ENCODE results near the gene BIN2.
A peak's percentile ranks its signal among the peaks of the same experiment; 100 is the strongest.
"Not testable (repeated sequence)": the region's sequence is repeated elsewhere in the genome, so short reads cannot be mapped to it uniquely, and the experiment has no call there.

Gene BIN2

DNA sequence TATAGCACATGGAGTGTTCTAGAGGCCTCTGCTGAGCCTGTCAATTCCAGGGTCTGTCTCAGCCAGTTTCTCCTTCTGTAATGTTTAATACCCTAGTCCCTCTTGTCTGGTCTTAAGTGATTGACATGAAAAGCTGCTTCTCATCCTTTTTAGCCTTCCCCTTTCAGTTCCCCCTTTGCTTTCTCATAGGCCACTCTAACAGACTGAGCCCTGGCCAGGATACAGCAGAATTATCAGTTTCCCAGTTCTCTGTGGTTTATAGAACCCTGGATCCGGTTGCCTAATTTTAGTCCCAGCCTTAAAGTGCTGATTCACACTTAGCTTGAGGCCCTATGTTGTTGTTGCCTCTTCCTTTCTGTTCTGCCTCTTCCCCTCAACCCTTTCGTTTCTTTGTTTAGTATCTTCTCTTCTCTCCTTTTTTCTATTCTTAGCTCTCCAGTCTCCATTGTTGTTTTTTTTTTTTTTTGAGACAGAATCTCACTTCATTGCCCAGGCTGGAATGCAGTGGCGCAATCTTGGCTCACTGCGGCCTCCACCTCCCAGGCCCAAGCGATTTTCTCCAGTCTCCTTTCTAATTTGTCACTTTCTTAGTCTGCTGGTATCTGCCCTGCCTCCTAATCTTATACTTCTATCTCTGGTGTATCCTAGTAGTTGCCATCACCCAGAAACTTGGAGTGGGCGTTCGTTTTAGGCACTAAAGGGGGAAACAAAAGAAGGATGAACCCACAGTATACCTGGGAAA is 2.9 kb upstream of the BIN2 start:
- Histone ChIP-seq H3K9ac (ENCODE audit: insufficient read length) (peak overlapping the region; percentile 56), H3K4me3 (no peak overlapping the region), H3K36me3 (ENCODE audit: insufficient read depth, low read length) (no peaks in the 10 kb centered on the region), H3K9me3 (ENCODE audit: low read depth, low read length) (no peaks in the 10 kb centered on the region), H3K27ac (peak overlapping the region; percentile 93)
- TF ChIP-seq POLR2AphosphoS5 (IDR thresholded peaks at IDR 0.05; ENCODE audit: borderline replicate concordance, low read depth, low read length), result peak; percentile 33; the same call in 1 of the 2 replicates
- TF ChIP-seq EZH2 (IDR thresholded peaks at IDR 0.05), result no peak
- TF ChIP-seq FOXP2 (optimal IDR thresholded peaks at IDR 0.05; ENCODE audit: control extremely low read depth, extremely low read length, insufficient read depth), result peak; percentile 59
- peak; percentile 48 for DNase-seq (ENCODE audit: low read depth, low spot score)

DNA sequence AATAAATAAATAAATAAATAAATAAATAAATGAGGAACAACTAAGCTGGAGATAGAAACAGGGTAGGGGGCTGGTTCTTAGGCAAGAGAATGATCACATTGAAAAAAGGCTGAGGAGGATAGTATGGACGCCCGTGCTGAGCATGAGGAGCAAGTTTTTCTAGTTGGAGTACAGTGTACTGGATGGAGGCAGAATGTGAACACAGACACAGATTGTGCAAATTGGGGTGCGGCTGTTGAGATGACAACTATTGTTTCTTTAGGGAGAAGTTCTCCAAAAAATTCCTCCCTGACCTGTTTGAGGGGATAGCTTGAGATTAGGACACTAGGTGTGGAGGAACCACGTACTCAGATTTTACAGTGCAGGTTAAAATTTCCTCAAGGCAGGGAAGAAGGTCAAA is 979 bp upstream of the BIN2 start:
- H3K36me3 ChIP-seq (ENCODE audit: insufficient read depth, low read length), result no peaks in the 10 kb centered on the region
- no peaks in the 10 kb centered on the region for H3K9me3 ChIP-seq (ENCODE audit: low read depth, low read length)
- no peak for DNase-seq (ENCODE audit: low read depth, low spot score)
- no peak for TF ChIP-seq EZH2 (IDR thresholded peaks at IDR 0.05)
- TF ChIP-seq POLR2AphosphoS5 (IDR thresholded peaks at IDR 0.05; ENCODE audit: borderline replicate concordance, low read depth, low read length), result no peak
- no peak for TF ChIP-seq FOXP2 (optimal IDR thresholded peaks at IDR 0.05; ENCODE audit: control extremely low read depth, extremely low read length, insufficient read depth)
- H3K9ac ChIP-seq (ENCODE audit: insufficient read length), result no peak overlapping the region
- H3K4me3 ChIP-seq, result no peak overlapping the region
- H3K27ac ChIP-seq, result no peak overlapping the region

DNA sequence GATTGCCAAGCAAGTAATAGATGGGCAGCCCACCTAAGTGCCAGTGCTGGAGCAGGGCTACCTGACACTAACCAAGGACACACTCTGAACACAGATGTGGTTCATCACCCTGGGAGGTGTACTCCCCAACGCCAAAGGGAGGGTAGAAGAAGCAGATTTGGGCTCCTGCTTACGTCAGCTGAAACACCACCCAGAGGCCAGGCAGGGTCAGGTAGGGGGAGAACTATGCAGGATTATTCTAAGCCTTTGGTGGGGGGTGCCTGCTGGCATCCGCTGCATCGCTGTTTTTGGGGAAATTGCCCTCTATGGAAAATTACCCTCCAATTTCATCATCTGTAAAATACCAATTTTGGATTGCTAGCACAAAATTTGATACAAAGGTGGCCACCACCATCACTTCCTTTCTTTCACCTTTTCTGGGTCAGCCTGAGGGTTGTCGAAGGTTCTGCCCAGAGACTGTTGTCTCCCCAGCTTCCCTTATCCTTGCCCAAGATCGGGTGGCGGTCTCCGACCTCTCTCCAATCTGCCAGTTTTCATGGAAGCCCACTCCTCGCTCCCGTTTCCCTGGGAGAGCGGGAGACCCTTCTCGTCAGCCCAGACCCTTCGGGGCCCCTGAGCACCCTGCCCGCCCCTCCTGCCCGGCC is 535 bp downstream of the BIN2 start:
- H3K36me3 ChIP-seq (ENCODE audit: insufficient read depth, low read length), result no peaks in the 10 kb centered on the region
- H3K27ac ChIP-seq, result no peak overlapping the region
- no peak overlapping the region for H3K9ac ChIP-seq (ENCODE audit: insufficient read length)
- no peak for DNase-seq (ENCODE audit: low read depth, low spot score)
- no peaks in the 10 kb centered on the region for H3K9me3 ChIP-seq (ENCODE audit: low read depth, low read length)
- TF ChIP-seq EZH2 (IDR thresholded peaks at IDR 0.05) (no peak), POLR2AphosphoS5 (IDR thresholded peaks at IDR 0.05; ENCODE audit: borderline replicate concordance, low read depth, low read length) (no peak), FOXP2 (optimal IDR thresholded peaks at IDR 0.05; ENCODE audit: control extremely low read depth, extremely low read length, insufficient read depth) (no peak)
- H3K4me3 ChIP-seq, result no peak overlapping the region

DNA sequence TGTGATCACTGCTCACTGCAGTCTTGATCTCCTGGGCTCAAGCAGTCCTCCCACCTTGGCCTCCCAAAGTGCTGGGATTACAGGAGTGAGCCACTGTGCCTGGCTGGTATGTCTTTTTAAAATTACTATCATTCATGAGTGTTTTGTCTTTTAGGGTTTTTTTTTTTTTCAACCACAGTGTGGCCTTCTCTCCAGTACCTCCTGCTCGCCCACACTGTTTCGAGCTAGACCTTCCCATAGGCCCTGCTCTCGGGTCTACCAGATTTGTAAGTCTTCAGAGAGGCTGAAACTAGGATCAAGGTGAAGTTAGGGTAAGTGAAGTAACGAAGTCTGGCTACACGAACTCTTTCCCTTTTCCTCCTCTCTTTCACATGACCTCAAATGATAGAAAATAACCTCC is 1.5 kb downstream of the BIN2 start:
- Histone ChIP-seq H3K9ac (ENCODE audit: insufficient read length) (no peak overlapping the region), H3K4me3 (no peak overlapping the region), H3K27ac (peak overlapping the region; percentile 2; the same call in 1 of the 2 replicates), H3K9me3 (ENCODE audit: low read depth, low read length) (no peaks in the 10 kb centered on the region), H3K36me3 (ENCODE audit: insufficient read depth, low read length) (no peaks in the 10 kb centered on the region)
- no peak for DNase-seq (ENCODE audit: low read depth, low spot score)
- no peak for TF ChIP-seq EZH2 (IDR thresholded peaks at IDR 0.05)
- no peak for TF ChIP-seq FOXP2 (optimal IDR thresholded peaks at IDR 0.05; ENCODE audit: control extremely low read depth, extremely low read length, insufficient read depth)
- TF ChIP-seq POLR2AphosphoS5 (IDR thresholded peaks at IDR 0.05; ENCODE audit: borderline replicate concordance, low read depth, low read length), result no peak

DNA sequence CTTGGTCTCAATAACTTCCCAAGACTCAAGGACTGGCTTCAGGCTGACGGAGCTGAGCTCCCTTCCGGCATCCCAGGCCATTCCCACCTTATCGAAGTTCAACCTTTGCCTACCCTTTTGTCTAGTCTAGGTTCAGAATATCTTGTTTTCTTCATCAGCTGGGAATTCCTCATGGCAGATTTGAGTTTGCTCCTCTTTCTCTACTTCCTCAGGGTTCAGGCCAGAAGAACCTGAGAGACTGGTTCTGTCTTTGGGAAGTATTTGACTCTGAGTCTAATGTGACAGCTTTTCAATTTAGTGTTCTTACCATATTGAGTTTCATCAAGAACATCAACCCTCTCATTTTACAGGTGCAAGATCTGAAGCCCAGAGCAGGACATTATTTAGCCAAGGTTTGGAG is 2.1 kb downstream of the BIN2 start:
- no peak for TF ChIP-seq EZH2 (IDR thresholded peaks at IDR 0.05)
- no peak for TF ChIP-seq POLR2AphosphoS5 (IDR thresholded peaks at IDR 0.05; ENCODE audit: borderline replicate concordance, low read depth, low read length)
- Histone ChIP-seq H3K4me3 (no peak overlapping the region), H3K9me3 (ENCODE audit: low read depth, low read length) (no peaks in the 10 kb centered on the region), H3K9ac (ENCODE audit: insufficient read length) (no peak overlapping the region), H3K36me3 (ENCODE audit: insufficient read depth, low read length) (no peaks in the 10 kb centered on the region), H3K27ac (0 out of 2 replicates have a peak overlapping the region, but pooled peaks have one; percentile 1)
- DNase-seq (ENCODE audit: low read depth, low spot score), result no peak

DNA sequence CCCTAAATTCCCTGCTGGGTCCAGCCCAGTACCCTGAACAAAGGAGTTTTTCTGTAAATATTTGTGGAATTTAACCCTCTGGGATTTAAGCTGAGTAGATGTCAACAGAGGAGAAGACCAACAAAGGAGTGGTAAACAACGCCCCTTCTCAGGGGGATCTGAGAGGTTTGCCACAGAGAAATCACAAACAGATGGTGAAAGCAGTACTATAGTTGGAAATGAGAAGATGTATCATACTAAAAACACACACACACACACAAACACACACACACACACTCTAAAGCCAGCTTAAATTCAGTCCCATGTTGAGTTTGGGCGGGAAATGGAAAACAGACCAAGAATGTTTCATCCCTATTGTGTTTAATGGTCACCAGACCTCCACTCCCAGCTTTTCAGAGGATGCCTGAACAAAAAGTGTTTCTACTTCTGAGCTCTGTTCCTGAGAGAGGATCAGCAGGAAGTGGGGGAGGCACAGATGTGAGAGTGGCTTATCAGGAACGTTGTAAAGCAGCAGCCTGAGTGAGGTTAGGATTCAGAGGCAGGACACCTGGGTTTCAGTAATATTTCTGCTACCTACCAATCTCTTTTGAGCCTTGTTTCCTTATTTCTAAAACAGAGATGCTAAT is 3.2 kb downstream of the BIN2 start:
- Histone ChIP-seq H3K9me3 (ENCODE audit: low read depth, low read length) (no peaks in the 10 kb centered on the region), H3K4me3 (peak overlapping the region; percentile 33; the same call in 1 of the 2 replicates), H3K9ac (ENCODE audit: insufficient read length) (no peak overlapping the region), H3K36me3 (ENCODE audit: insufficient read depth, low read length) (no peaks in the 10 kb centered on the region), H3K27ac (peak overlapping the region; percentile 79)
- TF ChIP-seq EZH2 (IDR thresholded peaks at IDR 0.05) (no peak), FOXP2 (optimal IDR thresholded peaks at IDR 0.05; ENCODE audit: control extremely low read depth, extremely low read length, insufficient read depth) (peak; percentile 20)
- DNase-seq (ENCODE audit: low read depth, low spot score), result no peak

DNA sequence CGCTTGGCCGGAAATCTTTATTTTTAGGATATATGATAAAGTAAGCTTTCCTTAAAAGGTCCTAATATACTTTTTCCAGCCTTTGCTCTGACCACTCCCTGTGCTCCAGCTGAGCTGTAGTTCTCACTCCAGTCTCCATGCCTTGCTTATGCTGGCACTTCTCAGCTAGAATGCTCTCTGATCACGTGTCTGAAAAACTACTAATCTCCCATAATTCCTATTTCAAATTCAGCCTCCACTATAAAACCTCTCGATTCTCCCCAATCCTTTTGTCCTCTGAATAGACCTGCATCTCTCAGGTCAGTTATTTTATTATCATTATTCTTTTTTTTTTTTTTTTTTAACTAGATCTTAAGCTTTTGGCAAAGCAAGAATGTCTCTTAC is 3.7 kb downstream of the BIN2 start:
- TF ChIP-seq POLR2AphosphoS5 (IDR thresholded peaks at IDR 0.05; ENCODE audit: borderline replicate concordance, low read depth, low read length) (no peak), EZH2 (IDR thresholded peaks at IDR 0.05) (no peak), FOXP2 (optimal IDR thresholded peaks at IDR 0.05; ENCODE audit: control extremely low read depth, extremely low read length, insufficient read depth) (no peak)
- Histone ChIP-seq H3K27ac (peak overlapping the region; percentile 79; the same call in 1 of the 2 replicates), H3K9ac (ENCODE audit: insufficient read length) (no peak overlapping the region), H3K9me3 (ENCODE audit: low read depth, low read length) (no peaks in the 10 kb centered on the region), H3K4me3 (no peak overlapping the region), H3K36me3 (ENCODE audit: insufficient read depth, low read length) (no peaks in the 10 kb centered on the region)
- no peak for DNase-seq (ENCODE audit: low read depth, low spot score)

DNA sequence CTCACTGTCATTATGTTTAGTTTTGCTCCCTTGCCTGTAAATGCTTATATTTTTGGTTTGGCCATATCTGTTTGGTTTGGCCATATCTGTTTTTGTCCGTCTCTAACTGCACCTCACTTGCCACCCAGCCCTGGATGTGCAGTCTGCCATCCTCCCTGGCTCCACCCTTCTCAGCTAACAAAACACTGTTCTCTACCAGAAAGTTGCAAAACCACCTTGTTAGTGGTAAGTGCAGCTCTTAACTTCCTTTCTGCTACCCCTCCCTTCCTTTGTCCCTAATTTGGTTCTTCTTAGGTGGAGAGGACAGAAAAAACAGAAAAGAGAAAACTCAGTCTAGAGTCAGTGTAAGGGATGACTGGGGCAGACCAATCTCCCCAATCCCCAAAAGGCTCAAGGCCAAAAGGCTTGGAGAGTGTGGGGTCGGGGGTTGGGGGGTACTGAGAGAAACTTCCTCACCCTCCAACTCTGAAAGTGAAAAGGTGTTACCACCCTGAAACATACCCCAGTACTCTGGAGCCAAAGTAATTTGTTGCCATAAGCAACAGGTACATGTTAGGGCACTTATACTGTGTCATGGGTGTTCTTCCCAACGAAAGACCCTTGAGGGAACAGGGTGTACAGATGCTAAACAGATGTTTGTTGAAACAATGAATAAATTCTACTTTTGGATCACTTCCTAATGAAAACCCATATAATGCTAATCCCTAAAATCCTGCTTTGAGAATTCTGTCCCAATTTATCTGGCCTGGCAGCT is 5.0 kb downstream of the BIN2 start:
- no peaks in the 10 kb centered on the region for H3K9me3 ChIP-seq (ENCODE audit: low read depth, low read length)
- no peak for TF ChIP-seq FOXP2 (optimal IDR thresholded peaks at IDR 0.05; ENCODE audit: control extremely low read depth, extremely low read length, insufficient read depth)
- H3K9ac ChIP-seq (ENCODE audit: insufficient read length), result no peak overlapping the region
- peak overlapping the region; percentile 79 for H3K27ac ChIP-seq
- no peak for DNase-seq (ENCODE audit: low read depth, low spot score)
- H3K4me3 ChIP-seq, result no peak overlapping the region
- H3K36me3 ChIP-seq (ENCODE audit: insufficient read depth, low read length), result no peaks in the 10 kb centered on the region

DNA sequence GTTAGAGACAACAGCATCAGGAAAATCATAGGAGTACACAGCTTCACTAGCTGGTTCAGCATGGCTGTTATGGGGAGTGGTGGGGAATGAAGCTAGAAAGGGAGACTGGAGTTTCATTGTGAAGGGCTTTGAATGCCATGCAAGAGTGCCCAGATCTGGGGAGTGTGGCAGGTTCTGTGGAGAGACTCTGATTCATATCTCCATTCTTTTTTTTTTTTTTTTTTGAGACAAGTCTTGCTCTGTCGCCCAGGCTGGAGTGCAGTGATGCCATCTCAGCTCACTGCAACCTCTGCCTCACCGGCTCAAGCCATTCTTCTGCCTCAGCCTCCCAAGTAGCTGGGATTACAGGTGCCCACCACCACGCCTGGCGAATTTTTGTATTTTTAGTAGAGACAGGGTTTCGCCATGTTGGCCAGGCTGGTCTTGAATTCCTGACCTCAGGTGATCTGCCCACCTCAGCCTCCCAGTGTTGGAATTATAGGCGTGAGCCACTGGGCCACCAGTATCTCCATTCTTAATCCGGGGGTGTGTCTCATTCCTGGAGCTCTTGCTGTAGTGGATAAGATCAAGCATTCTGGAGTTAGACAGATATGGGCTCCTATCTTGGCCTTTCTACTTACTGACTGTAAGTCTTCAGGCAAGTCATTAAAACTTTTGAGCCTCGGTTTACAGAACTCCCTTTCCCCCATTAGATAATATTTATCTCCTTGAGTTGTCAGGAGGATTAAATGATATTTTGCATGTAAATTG is 5.7 kb downstream of the BIN2 start:
- DNase-seq (ENCODE audit: low read depth, low spot score); H3K4me3 ChIP-seq; H3K9ac ChIP-seq (ENCODE audit: insufficient read length); H3K36me3 ChIP-seq (ENCODE audit: insufficient read depth, low read length); H3K9me3 ChIP-seq (ENCODE audit: low read depth, low read length); H3K27ac ChIP-seq: not testable (repeated sequence)
